Neural progenitor cell (in vitro differentiated cells): ENCODE measurements around the gene ADGRV1. TPM values are rescaled to one million over a fixed set of nuclear protein-coding genes. Genes with fewer than 3 reads are reported as not detected.
"Not testable (repeated sequence)": the region's sequence is repeated elsewhere in the genome, so short reads cannot be mapped to it uniquely, and the experiment has no call there.

Experiments used
- DNase-seq: peaks from one replicate; pipeline ENCODE4 v3.0.0-alpha.2; 2016; ENCODE audit warnings: low spot score
- H2AFZ ChIP-seq: fragments of 200-600 bp; sonication (generic); replicated peaks from 2 replicates; pipeline ENCODE4 v1.6.1; 2016; ENCODE audit warnings: antibody characterized with exemption
- H3F3A ChIP-seq: fragments of 200-600 bp; sonication (generic); 2 replicates; pipeline ENCODE4 v1.6.1; 2016; ENCODE audit warnings: antibody characterized with exemption, low read depth
- H3K27ac ChIP-seq: fragments of 200-600 bp; sonication (generic); 2 replicates; pipeline ENCODE4 v1.5.1; 2016; ENCODE audit warnings: mild to moderate bottlenecking
- H3K27me3 ChIP-seq: fragments of 200-600 bp; sonication (generic); 2 replicates; pipeline ENCODE4 v1.6.1; 2016; ENCODE audit warnings: mild to moderate bottlenecking, moderate library complexity
- H3K36me3 ChIP-seq: fragments of 200-600 bp; sonication (generic); 2 replicates; pipeline ENCODE4 v1.5.1; 2016
- H3K4me1 ChIP-seq: fragments of 200-600 bp; sonication (generic); 2 replicates; pipeline ENCODE4 v1.6.1; 2016; ENCODE audit warnings: mixed run types
- H3K4me2 ChIP-seq: fragments of 200-600 bp; sonication (generic); 2 replicates; pipeline ENCODE4 v1.6.1; 2016
- H3K4me3 ChIP-seq: fragments of 200-600 bp; sonication (generic); 2 replicates; pipeline ENCODE4 v1.5.1; 2016
- H3K79me2 ChIP-seq: fragments of 200-600 bp; sonication (generic); 2 replicates; pipeline ENCODE4 v1.6.1; 2016; ENCODE audit warnings: low read depth
- H3K9ac ChIP-seq: fragments of 200-600 bp; sonication (generic); 2 replicates; pipeline ENCODE4 v1.6.1; 2016
- H3K9me3 ChIP-seq: fragments of 200-600 bp; sonication (generic); 2 replicates; pipeline ENCODE4 v1.5.1; 2016; ENCODE audit warnings: low read depth
- H4K20me1 ChIP-seq: fragments of 200-600 bp; sonication (generic); 2 replicates; pipeline ENCODE4 v1.6.1; 2016; ENCODE audit warnings: low read depth
- H3K27ac Mint-ChIP-seq: 3 replicates; pipeline ENCODE4 v1.8.0; 2021; ENCODE audit warnings: mixed read lengths
- H3K27me3 Mint-ChIP-seq: 2 replicates; pipeline ENCODE4 v1.8.0; 2022; ENCODE audit warnings: low read depth, mild to moderate bottlenecking, inconsistent platforms, moderate library complexity, mixed read lengths; ENCODE audit not compliant: insufficient read depth
- H3K36me3 Mint-ChIP-seq: 3 replicates; pipeline ENCODE4 v1.8.0; 2021; ENCODE audit warnings: mixed read lengths
- H3K4me1 Mint-ChIP-seq: 3 replicates; pipeline ENCODE4 v1.8.0; 2021; ENCODE audit warnings: mixed read lengths
- H3K4me3 Mint-ChIP-seq: 3 replicates; pipeline ENCODE4 v1.8.0; 2021; ENCODE audit warnings: mild to moderate bottlenecking, moderate library complexity, mixed read lengths
- H3K9me3 Mint-ChIP-seq: 3 replicates; pipeline ENCODE4 v1.8.0; 2020; ENCODE audit warnings: mixed read lengths
- CTCF ChIP-seq: fragments of 200-600 bp; sonication (generic); IDR thresholded peaks from 2 replicates; pipeline ENCODE4 v1.5.1; 2017; ENCODE audit warnings: antibody characterized with exemption, mild to moderate bottlenecking
- EZH2 ChIP-seq: fragments of 200-600 bp; sonication (generic); IDR thresholded peaks from 2 replicates; pipeline ENCODE4 v1.6.1; 2017; ENCODE audit warnings: antibody characterized with exemption, mild to moderate bottlenecking, moderate library complexity
- EZH2phosphoT487 ChIP-seq: fragments of 200-600 bp; sonication (generic); IDR thresholded peaks from 2 replicates; pipeline ENCODE4 v1.6.1; 2017; ENCODE audit warnings: antibody characterized with exemption
- total RNA-seq: library from RNA; depleted of rRNA; stranded (reverse); fragments of >200 nt; gene quantifications from 2 replicates; pipeline ENCODE4 v1.2.3, GENCODE V29; 2015; ENCODE audit warnings: low replicate concordance

Gene ADGRV1
- total RNA-seq, 1 donor from 2014 or later, result 151 TPM

DNA sequence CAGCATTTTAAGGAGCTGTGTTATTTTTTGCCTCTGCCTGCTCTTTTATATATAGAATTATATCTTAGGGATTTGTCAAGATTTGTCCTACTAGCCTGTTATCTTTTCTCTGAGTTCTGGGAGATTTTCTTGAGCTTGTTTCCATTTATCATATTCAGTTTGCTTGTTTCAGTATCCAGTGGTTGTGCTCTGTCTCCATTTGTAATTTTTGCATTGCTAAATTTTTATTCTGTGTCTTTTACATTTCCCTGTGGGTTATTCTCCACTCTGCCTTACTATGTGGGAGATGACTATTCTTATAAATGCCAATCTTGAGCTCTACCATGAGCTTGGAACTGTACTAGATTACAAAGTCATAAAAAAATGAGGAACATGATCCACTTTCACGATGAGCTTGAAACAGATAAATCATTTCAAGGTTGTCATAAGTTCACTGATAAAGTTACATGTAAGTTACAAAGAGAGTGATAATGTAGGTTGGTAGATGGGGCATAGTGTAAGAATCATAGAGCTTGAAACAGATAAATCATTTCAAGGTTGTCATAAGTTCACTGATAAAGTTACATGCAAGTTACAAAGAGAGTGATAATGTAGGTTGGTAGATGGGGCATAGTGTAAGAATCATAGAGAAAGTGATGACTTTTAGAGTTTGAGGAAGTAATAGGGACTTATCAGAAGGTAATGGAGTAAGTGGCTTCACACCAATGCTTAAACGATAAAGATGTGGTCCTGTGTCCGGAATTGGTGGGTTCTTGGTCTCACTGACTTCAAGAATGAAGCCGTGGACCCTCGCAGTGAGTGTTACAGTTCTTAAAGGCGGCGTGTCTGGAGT, 287.3 kb downstream of the ADGRV1 start:
- Histone ChIP-seq H3F3A (no peaks in the 10 kb centered on the region), H3K9me3 (no peaks in the 10 kb centered on the region), H2AFZ (no peak overlapping the region), H3K4me3 (no peak overlapping the region), H3K4me2 (no peak overlapping the region), H3K27ac (no peak overlapping the region), H3K79me2 (no peaks in the 10 kb centered on the region), H3K9ac (no peak overlapping the region), H3K36me3 (no peaks in the 10 kb centered on the region), H4K20me1 (no peaks in the 10 kb centered on the region), H3K27me3 (no peaks in the 10 kb centered on the region), H3K4me1 (peaks cover 12% of the 10 kb centered on the region)
- Mint-ChIP-seq H3K4me1 (no peaks in the 10 kb centered on the region), H3K27ac (no peak overlapping the region), H3K9me3 (no peaks in the 10 kb centered on the region), H3K27me3 (peaks cover 4% of the 10 kb centered on the region), H3K4me3 (no peak overlapping the region), H3K36me3 (peaks cover 18% of the 10 kb centered on the region)
- TF ChIP-seq EZH2phosphoT487 (no peak), EZH2 (no peak), CTCF (no peak)
- no peak for DNase-seq

DNA sequence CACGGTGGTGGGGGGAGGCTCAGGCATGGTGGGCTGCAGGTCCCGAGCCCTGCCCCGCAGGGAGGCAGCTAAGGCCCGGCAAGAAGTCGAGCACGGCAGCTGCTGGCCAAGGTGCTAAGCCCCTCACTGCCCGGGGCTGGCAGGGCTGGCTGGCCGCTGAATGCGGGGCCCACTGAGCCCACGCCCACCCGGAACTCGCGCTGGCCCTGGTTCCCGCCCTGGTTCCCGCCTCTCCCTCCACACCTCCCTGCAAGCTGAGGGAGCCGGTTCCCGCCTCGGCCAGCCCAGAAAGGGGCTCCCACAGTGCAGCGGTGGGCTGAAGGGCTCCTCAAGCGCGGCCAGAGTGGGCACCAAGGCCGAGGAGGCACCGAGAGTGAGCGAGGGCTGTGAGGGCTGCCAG, 289.0 kb downstream of the ADGRV1 start:
- DNase-seq, H4K20me1 ChIP-seq, H3K79me2 ChIP-seq, H3F3A ChIP-seq, H3K27ac Mint-ChIP-seq, H3K4me2 ChIP-seq, H3K4me1 Mint-ChIP-seq, H3K27ac ChIP-seq, H3K27me3 Mint-ChIP-seq, H3K9me3 ChIP-seq, H3K27me3 ChIP-seq, H2AFZ ChIP-seq, H3K4me3 ChIP-seq, H3K36me3 ChIP-seq, H3K9ac ChIP-seq, H3K4me3 Mint-ChIP-seq, H3K9me3 Mint-ChIP-seq: not testable (repeated sequence)
- peaks cover 12% of the 10 kb centered on the region for H3K4me1 ChIP-seq
- peaks cover 17% of the 10 kb centered on the region for H3K36me3 Mint-ChIP-seq

- Histone ChIP-seq H3K4me1 (peaks cover 12% of the 10 kb centered on the region), H3K9me3 (no peaks in the 10 kb centered on the region), H3F3A (no peaks in the 10 kb centered on the region), H3K4me2 (no peak overlapping the region), H3K79me2 (no peaks in the 10 kb centered on the region), H3K4me3 (no peak overlapping the region), H4K20me1 (no peaks in the 10 kb centered on the region), H2AFZ (no peak overlapping the region), H3K27ac (no peak overlapping the region), H3K27me3 (no peaks in the 10 kb centered on the region), H3K36me3 (no peaks in the 10 kb centered on the region), H3K9ac (no peak overlapping the region)
- Mint-ChIP-seq H3K9me3 (no peaks in the 10 kb centered on the region), H3K36me3 (peaks cover 16% of the 10 kb centered on the region), H3K27ac (no peak overlapping the region), H3K4me3 (no peak overlapping the region), H3K4me1 (no peaks in the 10 kb centered on the region), H3K27me3 (peaks cover 4% of the 10 kb centered on the region)
- TF ChIP-seq EZH2phosphoT487, result no peak
- TF ChIP-seq CTCF, result no peak
- no peak for TF ChIP-seq EZH2
- DNase-seq, result no peak
Measured at GRCh38 chr5:90849939-90850338, 291.3 kb downstream of the ADGRV1 start.

DNA sequence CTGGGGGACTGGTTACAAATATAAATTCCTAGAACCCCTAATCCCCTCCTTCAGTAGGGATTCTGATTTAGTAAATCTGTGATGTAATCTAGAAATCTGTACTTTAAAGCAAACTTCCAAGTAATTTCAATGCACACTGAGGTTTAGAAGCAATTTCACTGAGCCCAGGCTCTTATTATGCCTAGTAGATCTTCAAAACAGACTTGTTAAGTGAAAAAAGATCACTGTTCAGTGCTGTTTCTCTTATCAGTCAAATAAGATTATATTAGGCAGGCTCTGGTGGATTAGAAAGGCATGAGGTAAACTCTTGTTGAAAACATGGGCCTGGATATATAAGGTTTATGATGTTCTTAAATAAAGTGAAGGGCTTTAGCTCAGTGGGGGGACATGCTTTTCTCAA, 293.9 kb downstream of the ADGRV1 start:
- H2AFZ ChIP-seq, result no peak overlapping the region
- no peak overlapping the region for H3K4me3 ChIP-seq
- TF ChIP-seq EZH2phosphoT487 (no peak), EZH2 (no peak), CTCF (no peak)
- Mint-ChIP-seq H3K9me3 (no peaks in the 10 kb centered on the region), H3K4me1 (no peaks in the 10 kb centered on the region), H3K27me3 (no peaks in the 10 kb centered on the region), H3K36me3 (peaks cover 7% of the 10 kb centered on the region), H3K27ac (no peak overlapping the region), H3K4me3 (no peak overlapping the region)
- peaks cover 12% of the 10 kb centered on the region for H3K4me1 ChIP-seq
- no peaks in the 10 kb centered on the region for H3K36me3 ChIP-seq
- DNase-seq, result no peak
- H3K9ac ChIP-seq, result no peak overlapping the region
- H3K4me2 ChIP-seq, result no peak overlapping the region
- H3K9me3 ChIP-seq, result no peaks in the 10 kb centered on the region
- no peak overlapping the region for H3K27ac ChIP-seq
- H3F3A ChIP-seq, result no peaks in the 10 kb centered on the region
- H3K79me2 ChIP-seq, result no peaks in the 10 kb centered on the region
- H3K27me3 ChIP-seq, result no peaks in the 10 kb centered on the region
- H4K20me1 ChIP-seq, result no peaks in the 10 kb centered on the region
